ENCODE results near the gene IFNA16.
"Not testable (repeated sequence)": the region's sequence is repeated elsewhere in the genome, so short reads cannot be mapped to it uniquely, and the experiment has no call there.

IFNA16 gene

DNA sequence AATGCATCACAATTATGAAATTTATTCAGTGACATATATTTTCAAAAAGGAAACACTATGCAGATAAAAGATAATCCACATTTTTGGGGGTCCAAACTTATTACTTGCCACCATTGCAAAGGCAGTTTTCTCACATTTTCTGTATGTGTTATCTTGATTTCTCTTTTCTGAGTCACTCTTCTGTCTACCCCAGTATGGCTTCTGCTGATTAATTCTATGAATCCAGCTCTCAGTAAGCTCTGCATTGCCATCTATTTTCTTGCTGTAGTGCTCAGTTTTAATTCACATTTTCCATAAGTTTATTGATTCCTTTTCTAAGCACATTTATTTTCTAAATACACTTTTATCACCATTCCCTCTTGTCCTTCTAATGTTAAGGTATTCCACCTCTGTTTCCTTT lies 11.9 kb downstream of the IFNA16 start:
- in situ Hi-C loops (cut with HindIII; ENCODE audit: low sequenced_read_pairs): no loop called here

DNA sequence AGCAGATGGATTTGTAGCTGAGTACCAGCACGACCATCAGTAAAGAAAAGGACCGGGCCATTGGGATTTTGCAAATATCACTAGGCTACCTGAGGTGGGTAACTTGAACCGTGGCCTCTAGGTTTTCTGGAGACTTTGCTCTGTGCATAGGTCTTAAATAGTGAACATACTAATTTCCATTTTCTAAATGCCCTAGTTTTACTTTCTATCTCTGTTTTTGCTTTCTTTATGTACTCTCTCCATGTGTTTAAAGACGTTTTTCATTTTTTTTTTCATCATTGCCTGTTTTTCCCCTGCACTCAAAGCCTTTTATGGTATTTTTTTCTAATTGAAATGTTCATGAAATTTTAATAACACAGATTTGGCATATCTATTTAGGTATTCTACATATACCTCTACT lies 15.0 kb downstream of the IFNA16 start, which contains the start of gene IFNA7:
IFNA7 (minus strand) TSS at position 101 of the 400 bp plus-strand sequence; CDS start at position 61, 40 bp downstream.
- in situ Hi-C loops (cut with HindIII; ENCODE audit: low sequenced_read_pairs): not testable (repeated sequence)

DNA sequence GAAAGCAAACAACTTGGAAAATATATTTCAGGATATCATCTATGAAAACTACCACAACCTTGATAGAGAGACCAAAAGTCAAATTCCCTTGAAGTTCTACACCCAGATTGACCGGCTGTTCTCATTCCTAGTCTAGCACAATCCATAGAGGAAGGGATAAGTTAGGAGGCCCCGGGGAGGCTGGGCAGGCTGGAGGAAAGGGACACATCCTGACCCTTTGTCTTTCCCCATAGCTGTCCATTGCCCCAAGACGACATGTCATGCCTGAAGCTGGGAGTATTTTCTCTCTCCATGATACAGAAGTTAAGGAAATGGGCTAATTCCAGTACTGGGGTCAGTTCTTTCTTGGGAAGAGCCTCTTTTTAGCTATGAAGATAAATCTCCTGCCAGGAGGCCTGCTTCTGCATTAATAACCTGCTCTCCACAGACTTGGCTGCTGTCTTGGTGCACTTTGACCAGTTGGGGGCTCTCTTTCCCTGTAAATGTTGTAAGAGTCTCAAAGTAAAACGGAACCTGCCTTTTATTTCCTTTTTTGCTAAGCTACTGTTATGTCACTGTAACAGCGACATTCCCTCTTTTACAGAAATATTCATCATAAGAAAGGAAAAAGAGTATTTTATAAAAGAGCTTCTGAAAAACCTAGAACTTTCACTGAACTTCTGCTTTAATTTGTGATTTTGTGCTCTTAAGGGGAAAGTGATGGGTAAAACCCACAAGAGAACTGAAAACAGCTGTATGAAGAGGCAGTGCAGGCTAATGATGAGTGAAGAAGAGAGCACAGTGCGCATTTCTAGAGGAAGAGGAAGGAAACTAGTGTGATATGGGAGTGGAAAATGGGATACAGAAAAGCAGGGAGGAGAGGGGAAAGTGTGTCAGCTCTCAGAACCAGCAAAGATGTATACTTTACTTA lies 22.0 kb downstream of the IFNA16 start:
- in situ Hi-C loops (cut with HindIII; ENCODE audit: low sequenced_read_pairs): not testable (repeated sequence)

DNA sequence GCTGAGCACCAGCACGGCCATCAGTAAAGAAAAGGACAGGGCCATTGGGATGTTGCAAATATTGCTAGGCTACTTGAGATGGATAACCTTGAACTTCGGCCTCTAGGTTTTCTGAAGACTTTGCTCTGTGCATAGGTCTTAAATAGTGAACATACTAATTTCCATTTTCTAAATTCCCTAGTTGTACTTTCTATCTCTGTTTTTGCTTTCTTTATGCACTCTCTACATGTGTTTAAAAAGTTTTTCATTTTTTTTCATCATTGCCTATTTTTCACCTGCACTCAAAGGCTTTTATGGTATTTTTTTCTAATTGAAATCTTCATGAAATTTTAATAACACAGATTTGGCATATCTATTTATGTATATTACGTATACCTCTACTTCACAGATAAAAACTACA lies 29.6 kb downstream of the IFNA16 start, which contains the start of gene IFNA4:
IFNA4 (minus strand) TSS at position 101 of the 400 bp plus-strand sequence; CDS start at position 45, 56 bp downstream.
- in situ Hi-C loops (cut with HindIII; ENCODE audit: low sequenced_read_pairs): not testable (repeated sequence)

DNA sequence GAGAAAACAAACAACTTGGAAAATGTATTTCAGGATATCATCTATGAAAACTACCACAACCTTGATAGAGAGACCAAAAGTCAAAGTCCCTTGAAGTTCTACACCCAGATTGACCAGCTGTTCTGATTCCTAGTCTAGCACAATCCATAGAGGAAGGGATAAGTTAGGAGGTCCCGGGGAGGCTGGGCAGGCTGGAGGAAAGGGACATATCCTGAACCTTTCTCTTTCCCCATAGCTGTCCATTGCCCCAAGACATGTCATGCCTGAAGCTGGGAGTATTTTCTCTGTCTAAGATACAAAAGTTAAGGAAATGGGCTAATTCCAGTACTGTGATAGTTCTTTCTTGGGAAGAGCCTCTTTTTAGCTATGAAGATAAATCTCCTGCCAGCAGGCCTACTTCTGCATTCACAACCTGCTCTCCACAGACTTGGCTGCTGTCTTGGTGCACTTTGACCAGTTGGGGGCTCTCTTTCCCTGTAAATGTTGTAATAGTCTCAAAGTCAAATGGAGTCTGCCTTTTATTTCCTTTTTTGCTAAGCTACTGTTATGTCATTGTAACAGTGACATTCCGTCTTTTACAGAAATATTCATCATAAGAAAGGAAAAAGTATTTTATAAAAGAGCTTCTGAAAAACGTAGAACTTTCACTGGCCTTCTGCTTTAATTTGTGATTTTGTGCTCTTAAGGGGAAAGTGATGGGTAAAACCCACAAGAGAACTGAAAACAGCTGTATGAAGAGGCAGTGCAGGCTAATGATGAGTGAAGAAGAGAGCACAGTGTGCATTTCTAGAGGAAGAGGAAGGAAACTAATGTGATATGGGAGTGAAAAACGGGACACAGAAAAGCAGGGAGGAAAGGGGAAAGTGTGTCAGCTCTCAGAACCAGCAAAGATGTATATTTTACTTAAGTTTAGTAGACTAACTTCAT lies 34.0 kb downstream of the IFNA16 start:
- in situ Hi-C loops (cut with HindIII; ENCODE audit: low sequenced_read_pairs): not testable (repeated sequence)

DNA sequence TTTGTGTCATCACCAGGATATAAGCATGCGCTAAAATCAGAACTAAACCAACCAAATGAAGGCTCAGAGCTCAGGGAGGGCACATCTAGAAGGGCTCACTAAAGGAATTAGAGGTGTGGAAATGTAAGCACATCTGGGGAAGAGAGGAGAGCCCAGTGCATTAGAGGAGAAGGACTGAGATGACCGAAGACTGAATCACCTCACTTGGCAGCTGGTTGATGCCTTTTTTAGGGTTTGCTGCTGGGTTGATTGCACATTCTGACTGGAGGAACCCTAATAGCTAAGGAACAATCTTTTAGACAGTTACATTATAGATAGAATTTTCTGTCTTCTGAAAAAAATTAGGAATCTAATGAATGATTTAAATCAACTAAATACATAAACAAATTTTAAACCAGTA lies 42.4 kb downstream of the IFNA16 start:
- in situ Hi-C loops (cut with HindIII; ENCODE audit: low sequenced_read_pairs): no loop called here

DNA sequence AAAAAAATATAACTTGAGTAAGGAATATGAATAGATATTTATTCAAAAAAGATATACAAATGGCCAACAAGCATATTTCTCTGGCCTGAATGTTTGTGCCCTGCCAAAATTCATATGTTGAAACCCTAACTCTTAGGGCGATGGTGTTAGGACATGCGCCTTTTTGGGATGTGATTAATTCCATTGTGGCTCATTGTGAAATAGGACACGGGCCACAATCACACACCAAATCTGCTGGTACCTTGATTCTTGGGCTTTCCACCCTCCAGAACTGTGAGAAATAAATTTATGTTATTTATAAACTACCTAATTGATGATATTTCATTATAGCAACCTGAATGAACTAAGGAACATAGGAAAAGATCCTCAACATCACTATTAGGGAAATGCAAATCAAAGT lies 45.0 kb downstream of the IFNA16 start:
- in situ Hi-C loops (cut with HindIII; ENCODE audit: low sequenced_read_pairs): no loop called here

DNA sequence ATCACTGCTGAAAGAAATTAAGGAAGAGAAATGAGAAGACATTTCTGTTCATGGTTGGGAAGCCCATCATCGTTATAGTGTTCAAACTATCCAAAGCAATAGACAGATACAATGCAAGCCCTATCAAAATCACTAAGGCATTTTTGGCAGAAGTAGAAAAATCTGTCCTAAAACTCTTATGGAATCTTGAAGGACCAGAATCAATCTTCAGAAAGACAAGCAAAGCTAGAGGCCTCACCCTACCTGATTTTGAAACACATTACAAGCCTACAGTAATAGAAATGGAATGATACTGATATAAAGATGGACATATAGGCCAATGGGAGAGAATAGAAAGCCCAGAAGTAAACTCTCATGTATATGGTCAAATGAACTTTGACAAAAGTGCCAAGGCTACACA lies 45.8 kb downstream of the IFNA16 start:
- in situ Hi-C loops (cut with HindIII; ENCODE audit: low sequenced_read_pairs): no loop called here

DNA sequence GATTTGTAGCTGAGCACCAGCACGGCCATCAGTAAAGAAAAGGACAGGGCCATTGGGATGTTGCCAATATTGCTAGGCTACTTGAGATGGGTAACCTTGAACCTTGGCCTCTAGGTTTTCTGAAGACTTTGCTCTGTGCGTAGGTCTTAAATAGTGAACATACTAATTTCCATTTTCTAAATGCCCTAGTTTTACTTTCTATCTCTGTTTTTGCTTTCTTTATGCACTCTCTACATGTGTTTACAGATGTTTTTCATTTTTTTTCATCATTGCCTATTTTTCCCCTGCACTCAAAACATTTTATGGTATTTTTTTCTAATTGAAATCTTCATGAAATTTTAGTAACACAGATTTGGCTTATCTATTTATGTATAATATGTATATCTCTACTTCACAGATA lies 50.6 kb downstream of the IFNA16 start, which contains the start of gene IFNA21:
IFNA21 (minus strand) TSS at position 101 of the 400 bp plus-strand sequence; CDS start at position 53, 48 bp downstream.
- in situ Hi-C loops (cut with HindIII; ENCODE audit: low sequenced_read_pairs): not testable (repeated sequence)
